Measurements from ENCODE around the gene EXT2. TPM values are rescaled to one million over a fixed set of nuclear protein-coding genes. Genes with fewer than 3 reads are reported as not detected.

Gene EXT2
- total RNA-seq, 1 donor from 2014 or later, result 35.6 TPM

- peaks cover 49% of the 10 kb centered on the region for H3K36me3 Mint-ChIP-seq (ENCODE audit: low read depth)
- no peaks in the 10 kb centered on the region for H3K27me3 Mint-ChIP-seq (ENCODE audit: low read depth)
- intact Hi-C loops (cut with micrococcal nuclease), result no loop called here
- H3K4me3 Mint-ChIP-seq (ENCODE audit: low read depth), result no peak overlapping the region
- H3K9me3 Mint-ChIP-seq, result peaks cover 20% of the 10 kb centered on the region
- no peak overlapping the region for H3K27ac Mint-ChIP-seq
- no peaks in the 10 kb centered on the region for H3K4me1 Mint-ChIP-seq (ENCODE audit: low read depth)
- DNase-seq (ENCODE audit: low spot score), result no peak
Measured at GRCh38 chr11:44248109-44248508, 152.6 kb downstream of the EXT2 start.

- H3K27ac Mint-ChIP-seq, result no peak overlapping the region
- no peaks in the 10 kb centered on the region for H3K4me1 Mint-ChIP-seq (ENCODE audit: low read depth)
- no peaks in the 10 kb centered on the region for H3K27me3 Mint-ChIP-seq (ENCODE audit: low read depth)
- H3K4me3 Mint-ChIP-seq (ENCODE audit: low read depth), result no peak overlapping the region
- peaks cover 32% of the 10 kb centered on the region for H3K9me3 Mint-ChIP-seq
- peaks cover 35% of the 10 kb centered on the region for H3K36me3 Mint-ChIP-seq (ENCODE audit: low read depth)
- intact Hi-C loops (cut with micrococcal nuclease), result no loop called here
- DNase-seq (ENCODE audit: low spot score), result no peak
Measured at GRCh38 chr11:44250421-44250820, 154.9 kb downstream of the EXT2 start.

GRCh38 chr11:44252999-44253602, 157.6 kb downstream of the EXT2 start:
- peaks cover 35% of the 10 kb centered on the region for H3K36me3 Mint-ChIP-seq (ENCODE audit: low read depth)
- H3K9me3 Mint-ChIP-seq, result peaks cover 32% of the 10 kb centered on the region
- no peak overlapping the region for H3K27ac Mint-ChIP-seq
- peaks cover 15% of the 10 kb centered on the region for H3K4me1 Mint-ChIP-seq (ENCODE audit: low read depth)
- H3K27me3 Mint-ChIP-seq (ENCODE audit: low read depth), result no peaks in the 10 kb centered on the region
- no peak overlapping the region for H3K4me3 Mint-ChIP-seq (ENCODE audit: low read depth)
- intact Hi-C loops (cut with micrococcal nuclease), result no loop called here
- no peak for DNase-seq (ENCODE audit: low spot score)

- no peaks in the 10 kb centered on the region for H3K27me3 Mint-ChIP-seq (ENCODE audit: low read depth)
- no peak overlapping the region for H3K4me3 Mint-ChIP-seq (ENCODE audit: low read depth)
- H3K36me3 Mint-ChIP-seq (ENCODE audit: low read depth), result peaks cover 23% of the 10 kb centered on the region
- peaks cover 26% of the 10 kb centered on the region for H3K4me1 Mint-ChIP-seq (ENCODE audit: low read depth)
- H3K27ac Mint-ChIP-seq, result no peak overlapping the region
- intact Hi-C loops (cut with micrococcal nuclease), result no loop called here
- no peak for DNase-seq (ENCODE audit: low spot score)
- peaks cover 32% of the 10 kb centered on the region for H3K9me3 Mint-ChIP-seq
Measured at GRCh38 chr11:44255406-44256071, 160.1 kb downstream of the EXT2 start.

- H3K4me1 Mint-ChIP-seq (ENCODE audit: low read depth), result peaks cover 26% of the 10 kb centered on the region
- H3K27ac Mint-ChIP-seq, result peak overlapping the region; percentile 16
- no peaks in the 10 kb centered on the region for H3K27me3 Mint-ChIP-seq (ENCODE audit: low read depth)
- peaks cover 14% of the 10 kb centered on the region for H3K36me3 Mint-ChIP-seq (ENCODE audit: low read depth)
- peaks cover 25% of the 10 kb centered on the region for H3K9me3 Mint-ChIP-seq
- intact Hi-C loops (cut with micrococcal nuclease), result no loop called here
- DNase-seq (ENCODE audit: low spot score), result no peak
- H3K4me3 Mint-ChIP-seq (ENCODE audit: low read depth), result no peak overlapping the region
Measured at GRCh38 chr11:44256673-44257291, 161.3 kb downstream of the EXT2 start.

- intact Hi-C loops (cut with micrococcal nuclease), result no loop called here
- H3K27ac Mint-ChIP-seq, result peak overlapping the region; percentile 16
Measured at GRCh38 chr11:44257338-44258189, 162.1 kb downstream of the EXT2 start.

GRCh38 chr11:44258190-44258489, 162.7 kb downstream of the EXT2 start:
- H3K4me3 Mint-ChIP-seq (ENCODE audit: low read depth), result no peak overlapping the region
- H3K36me3 Mint-ChIP-seq (ENCODE audit: low read depth), result peaks cover under 1% of the 10 kb centered on the region
- no peak for DNase-seq (ENCODE audit: low spot score)
- H3K9me3 Mint-ChIP-seq, result peaks cover 11% of the 10 kb centered on the region
- peaks cover 26% of the 10 kb centered on the region for H3K4me1 Mint-ChIP-seq (ENCODE audit: low read depth)
- intact Hi-C loops (cut with micrococcal nuclease), result no loop called here
- no peak overlapping the region for H3K27ac Mint-ChIP-seq
- H3K27me3 Mint-ChIP-seq (ENCODE audit: low read depth), result no peaks in the 10 kb centered on the region

More at GRCh38 chr11:44257338-44258189, 162.1 kb downstream of the EXT2 start:
- no peaks in the 10 kb centered on the region for H3K27me3 Mint-ChIP-seq (ENCODE audit: low read depth)
- H3K36me3 Mint-ChIP-seq (ENCODE audit: low read depth), result peaks cover 6% of the 10 kb centered on the region
- no peak overlapping the region for H3K4me3 Mint-ChIP-seq (ENCODE audit: low read depth)
- H3K4me1 Mint-ChIP-seq (ENCODE audit: low read depth), result peaks cover 26% of the 10 kb centered on the region
- peaks cover 17% of the 10 kb centered on the region for H3K9me3 Mint-ChIP-seq
- DNase-seq (ENCODE audit: low spot score), result no peak

- Mint-ChIP-seq H3K4me1 (ENCODE audit: low read depth) (peaks cover 26% of the 10 kb centered on the region), H3K4me3 (ENCODE audit: low read depth) (no peak overlapping the region), H3K9me3 (peaks cover 3% of the 10 kb centered on the region), H3K36me3 (ENCODE audit: low read depth) (no peaks in the 10 kb centered on the region), H3K27ac (no peak overlapping the region), H3K27me3 (ENCODE audit: low read depth) (no peaks in the 10 kb centered on the region)
- intact Hi-C loops (cut with micrococcal nuclease), result no loop called here
- no peak for DNase-seq (ENCODE audit: low spot score)
Measured at GRCh38 chr11:44258839-44259420, 163.5 kb downstream of the EXT2 start.

GRCh38 chr11:44260081-44260480, 164.6 kb downstream of the EXT2 start:
- Mint-ChIP-seq H3K4me1 (ENCODE audit: low read depth) (peaks cover 26% of the 10 kb centered on the region), H3K27me3 (ENCODE audit: low read depth) (no peaks in the 10 kb centered on the region), H3K27ac (no peak overlapping the region), H3K36me3 (ENCODE audit: low read depth) (no peaks in the 10 kb centered on the region), H3K4me3 (ENCODE audit: low read depth) (no peak overlapping the region), H3K9me3 (no peaks in the 10 kb centered on the region)
- no peak for DNase-seq (ENCODE audit: low spot score)
- intact Hi-C loops (cut with micrococcal nuclease), result no loop called here

GRCh38 chr11:44261800-44262591, 166.5 kb downstream of the EXT2 start:
- intact Hi-C loops (cut with micrococcal nuclease), result no loop called here
- no peak for DNase-seq (ENCODE audit: low spot score)
- H3K27me3 Mint-ChIP-seq (ENCODE audit: low read depth), result no peaks in the 10 kb centered on the region
- no peak overlapping the region for H3K27ac Mint-ChIP-seq
- H3K36me3 Mint-ChIP-seq (ENCODE audit: low read depth), result no peaks in the 10 kb centered on the region
- H3K4me1 Mint-ChIP-seq (ENCODE audit: low read depth), result peaks cover 16% of the 10 kb centered on the region
- no peaks in the 10 kb centered on the region for H3K9me3 Mint-ChIP-seq
- no peak overlapping the region for H3K4me3 Mint-ChIP-seq (ENCODE audit: low read depth)

GRCh38 chr11:44263738-44264437, 168.4 kb downstream of the EXT2 start:
- intact Hi-C loops (cut with micrococcal nuclease), result no loop called here

GRCh38 chr11:44264438-44264749, 168.9 kb downstream of the EXT2 start:
- Mint-ChIP-seq H3K4me1 (ENCODE audit: low read depth) (no peaks in the 10 kb centered on the region), H3K36me3 (ENCODE audit: low read depth) (no peaks in the 10 kb centered on the region), H3K27ac (no peak overlapping the region), H3K4me3 (ENCODE audit: low read depth) (no peak overlapping the region), H3K9me3 (no peaks in the 10 kb centered on the region), H3K27me3 (ENCODE audit: low read depth) (no peaks in the 10 kb centered on the region)
- DNase-seq (ENCODE audit: low spot score), result no peak
- intact Hi-C loops (cut with micrococcal nuclease), result no loop called here

More at GRCh38 chr11:44263738-44264437, 168.4 kb downstream of the EXT2 start:
- Mint-ChIP-seq H3K27ac (no peak overlapping the region), H3K4me1 (ENCODE audit: low read depth) (peaks cover 4% of the 10 kb centered on the region), H3K4me3 (ENCODE audit: low read depth) (no peak overlapping the region), H3K9me3 (no peaks in the 10 kb centered on the region), H3K27me3 (ENCODE audit: low read depth) (no peaks in the 10 kb centered on the region), H3K36me3 (ENCODE audit: low read depth) (no peaks in the 10 kb centered on the region)
- no peak for DNase-seq (ENCODE audit: low spot score)
